Nucleus accumbens (tissue), 56 donors: ENCODE data around the gene SRMS.

Experiments used
- DNase-seq, 56 donors: peaks; one replicate each; lab custom pipeline; 2025; lab: John Stamatoyannopoulos, UW

SRMS gene

GRCh38 chr20:63542031-63542559 lies 5.5 kb downstream of the SRMS start:
- DNase-seq: no peak

- no peak for DNase-seq
These were observed 6.2 kb downstream of the SRMS start for GRCh38 chr20:63541371-63541770.

GRCh38 chr20:63540417-63541186 lies 6.9 kb downstream of the SRMS start:
- peak in 21 of 56 donors; percentile 8 to 49 (median 26) for DNase-seq

- no peak for DNase-seq
These were observed 7.8 kb downstream of the SRMS start for GRCh38 chr20:63539441-63540370.

GRCh38 chr20:63539092-63539430 lies 8.5 kb downstream of the SRMS start:
- no peak for DNase-seq

GRCh38 chr20:63538204-63539091 lies 9.1 kb downstream of the SRMS start:
- no peak for DNase-seq

- DNase-seq: peak in 48 of 56 donors; percentile 7 to 81 (median 44)
These were observed 9.9 kb downstream of the SRMS start for GRCh38 chr20:63537525-63538203.

- DNase-seq: no peak
These were observed 10.5 kb downstream of the SRMS start, which contains the start of gene PTK6 for GRCh38 chr20:63536997-63537524. Gene PTK6 (minus strand): TSS chr20:63537376. CDS start chr20:63537314, 62 bp downstream.

GRCh38 chr20:63536241-63536977 lies 11.1 kb downstream of the SRMS start:
- no peak for DNase-seq

GRCh38 chr20:63534831-63535651 lies 12.5 kb downstream of the SRMS start:
- DNase-seq: no peak

- DNase-seq: no peak
These were observed 13.1 kb downstream of the SRMS start for GRCh38 chr20:63534427-63534830.

- DNase-seq: no peak
These were observed 13.6 kb downstream of the SRMS start for GRCh38 chr20:63533871-63534393.

GRCh38 chr20:63533388-63533787 lies 14.2 kb downstream of the SRMS start:
- no peak for DNase-seq

GRCh38 chr20:63532449-63532971 lies 15.0 kb downstream of the SRMS start:
- DNase-seq: no peak

- DNase-seq: no peak
These were observed 15.7 kb downstream of the SRMS start for GRCh38 chr20:63531686-63532448.

- no peak for DNase-seq
These were observed 16.8 kb downstream of the SRMS start for GRCh38 chr20:63530788-63531160.
